ENCODE results near the gene SMPDL3A. TPM values are rescaled to one million over a fixed set of nuclear protein-coding genes. Genes with fewer than 3 reads are reported as not detected.

The SMPDL3A gene
- total and polyA plus RNA-seq, 2 of the 8 experiments (the other 6 are each of a cell fraction or from before 2014, with no cell fraction given): 3.5 to 3.9 TPM

DNA sequence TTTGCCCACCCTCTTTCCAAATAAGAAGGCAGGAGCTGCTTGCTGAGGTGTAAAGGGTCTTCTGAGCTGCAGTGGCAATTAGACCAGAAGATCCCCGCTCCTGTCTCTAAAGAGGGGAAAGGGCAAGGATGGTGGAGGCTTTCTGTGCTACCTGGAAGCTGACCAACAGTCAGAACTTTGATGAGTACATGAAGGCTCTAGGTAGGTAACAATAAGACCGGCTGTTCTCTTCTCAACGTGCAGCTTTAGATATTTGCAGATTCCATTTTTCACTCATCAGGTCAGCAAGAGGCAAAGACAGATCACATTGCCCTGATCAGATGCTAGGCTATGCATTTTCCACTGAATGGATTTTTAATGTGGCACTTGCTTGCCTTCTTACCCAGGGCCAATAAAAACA, 9.4 kb upstream of the SMPDL3A start, which contains the start of gene FABP7:
Gene FABP7, plus strand, starts transcription at position 50 of the 400 bp plus-strand sequence. Its CDS starts 79 bp downstream, at position 129.
- Histone ChIP-seq H4K5ac (ENCODE audit: insufficient read length, low read depth, low read length) (no peak within 1 kb of the TSS), H3K18ac (ENCODE audit: extremely low read depth, low read length) (peak within 1 kb of the TSS; percentile 9; the same call in 1 of the 2 replicates), H2BK15ac (ENCODE audit: low read length) (no peak within 1 kb of the TSS), H3K4me3 (ENCODE audit: extremely low read depth in 1 of 4, insufficient read depth in 2 of 4, low read depth in 3 of 4, low read length in 4 of 4) (peak within 1 kb of the TSS in 1 of 4 experiments; percentile 47; a peak in 3 of 8 replicates), H2BK120ac (replicated peaks; ENCODE audit: low read depth, low read length) (no peak within 1 kb of the TSS), H2BK12ac (ENCODE audit: low read depth, low read length) (0 out of 2 replicates have a peak within 1 kb of the TSS, but pooled peaks have one; percentile 20), H3K56ac (replicated peaks; ENCODE audit: insufficient read length, low read depth, low read length) (no peak within 1 kb of the TSS), H3K23ac (ENCODE audit: insufficient read length) (no peak within 1 kb of the TSS), H3K27ac (ENCODE audit: low read depth, low read length) (no peak within 1 kb of the TSS), H3K4me2 (ENCODE audit: insufficient read depth in 1 of 2, low read depth in 2 of 2, low read length in 2 of 2) (peak within 1 kb of the TSS; percentile 52 to 63), H3K4me1 (replicated peaks in 1 of 4; ENCODE audit: control insufficient read depth in 3 of 4, insufficient read depth in 4 of 4, low read length in 3 of 4) (peaks cover 2 to 9% (median 8%) of the 10 kb centered on the region in 4 experiments; a peak in 6 of 7 replicates), H3K9me3 (ENCODE audit: insufficient read depth in 2 of 2, low read depth in 1 of 2, low read length in 1 of 2) (no peaks in the 10 kb centered on the region), H3K27me3 (replicated peaks in 1 of 4; ENCODE audit: control insufficient read depth in 3 of 4, extremely low read depth in 1 of 4, insufficient read depth in 3 of 4, low read length in 3 of 4) (no peaks in the 10 kb centered on the region), H4K8ac (ENCODE audit: extremely low read depth, insufficient read depth, low read length) (no peak within 1 kb of the TSS), H4K91ac (replicated peaks; ENCODE audit: insufficient read length, low read length) (no peak within 1 kb of the TSS), H3K14ac (ENCODE audit: insufficient read length) (no peak within 1 kb of the TSS), H2BK5ac (ENCODE audit: low read depth, low read length) (no peak within 1 kb of the TSS; the same call in 1 of the 2 replicates), H3K4ac (replicated peaks; ENCODE audit: insufficient read length, low read depth, low read length) (no peak within 1 kb of the TSS), H4K20me1 (replicated peaks in 1 of 2; ENCODE audit: control insufficient read depth in 1 of 2, insufficient read depth in 2 of 2, low read length in 2 of 2) (no peaks in the 10 kb centered on the region), H3K79me2 (ENCODE audit: control insufficient read depth in 1 of 2, insufficient read depth in 2 of 2, low read length in 2 of 2) (no peaks in the 10 kb centered on the region), H3K23me2 (ENCODE audit: low read depth, low read length) (no peaks in the 10 kb centered on the region; the same call in 1 of the 2 replicates), H3K79me1 (ENCODE audit: low read depth, low read length) (no peaks in the 10 kb centered on the region), H3K36me3 (ENCODE audit: control insufficient read depth in 2 of 4, insufficient read depth in 4 of 4, low read length in 3 of 4) (no peaks in the 10 kb centered on the region), H2AK5ac (ENCODE audit: low read depth, low read length) (no peak within 1 kb of the TSS), H2AFZ (ENCODE audit: low read length) (peak within 1 kb of the TSS; percentile 96), H3K9ac (replicated peaks in 1 of 4; ENCODE audit: extremely low read depth in 1 of 4, low read depth in 3 of 4, low read length in 3 of 4) (no peak within 1 kb of the TSS), H2BK20ac (ENCODE audit: low read length) (no peak within 1 kb of the TSS)
- ChIA-PET POLR2A (ENCODE audit: partially characterized antibody) (interaction anchor here (1.2 to 1.7 kb wide), 2 partner anchors 8 to 10 kb away, joined by 4 to 5 read pairs; partner anchors contain the start of gene SMPDL3A), CTCF (ENCODE audit: partially characterized antibody) (interaction anchor here (0.6 to 2.2 kb wide), 9 partner anchors 8 to 426 kb away, joined by 3 to 11 read pairs (median 3); partner anchors contain the start of gene SMPDL3A)
- FAIRE-seq: peak; percentile 19
- WGBS, 2 experiments (ENCODE audit: extremely low coverage in 1 of 2, insufficient coverage in 1 of 2, insufficient read length in 1 of 2, insufficient replicate concordance in 2 of 2, low coverage in 1 of 2, low lambda C conversion rate in 2 of 2, missing lambda C conversion rate in 1 of 2): 58% methylated on average over 3 of the region's 3 CpGs; no CpG with 5 or more reads in 1 of the 2 experiments
- DNase-seq (ENCODE audit: low read depth in 1 of 2, low spot score in 2 of 2): no peak
- TF ChIP-seq ASH2L (IDR thresholded peaks at IDR 0.05; ENCODE audit: low read length) (peak; percentile 14), POLR2AphosphoS5 (IDR thresholded peaks at IDR 0.05; ENCODE audit: low read depth, low read length) (no peak)

All from H1 (cell line).